ENCODE results near the gene ZNF296. TPM values are rescaled to one million over a fixed set of nuclear protein-coding genes. Genes with fewer than 3 reads are reported as not detected.
"Not testable (repeated sequence)": the region's sequence is repeated elsewhere in the genome, so short reads cannot be mapped to it uniquely, and the experiment has no call there.

Gene ZNF296
- total and polyA plus RNA-seq, 2 experiments from 2014 or later, result 1.6 to 3.4 TPM

DNA sequence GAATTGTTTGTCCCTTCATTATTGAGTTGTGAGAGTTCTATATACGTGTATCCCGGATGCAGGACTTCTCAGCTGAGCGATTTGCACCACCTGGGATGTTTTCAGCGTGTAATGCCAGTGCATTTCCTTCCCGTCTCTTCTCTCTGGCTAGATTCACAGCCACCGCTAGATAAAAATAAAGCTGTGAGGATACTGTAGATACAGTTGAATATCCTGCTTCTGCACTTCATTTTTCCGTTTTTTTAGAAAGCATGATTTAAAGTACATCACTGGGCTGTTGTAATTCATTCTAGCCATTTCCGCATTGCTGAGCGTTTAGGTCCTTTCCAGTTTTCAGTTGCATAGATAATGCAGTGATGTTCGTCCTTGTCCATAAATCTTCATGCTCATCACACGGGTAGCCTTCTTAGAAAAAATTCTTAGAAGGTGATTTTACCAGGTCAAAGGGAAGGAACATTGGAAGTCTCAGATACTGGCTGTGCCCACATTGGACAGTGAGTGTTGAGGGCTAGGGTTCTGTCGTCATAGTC is 31.4 kb upstream of the ZNF296 start:
- Histone ChIP-seq H3K36me3 (no peaks in the 10 kb centered on the region), H3K9me3 (ENCODE audit: low read depth) (no peaks in the 10 kb centered on the region), H3K4me1 (ENCODE audit: low read depth) (peaks cover 4% of the 10 kb centered on the region), H3K27me3 (no peaks in the 10 kb centered on the region), H3K27ac (no peak overlapping the region), H3K4me3 (no peak overlapping the region)
- no peak for DNase-seq (ENCODE audit: low read depth in 1 of 2, low spot score in 1 of 2)
- TF ChIP-seq, protein P1, sequence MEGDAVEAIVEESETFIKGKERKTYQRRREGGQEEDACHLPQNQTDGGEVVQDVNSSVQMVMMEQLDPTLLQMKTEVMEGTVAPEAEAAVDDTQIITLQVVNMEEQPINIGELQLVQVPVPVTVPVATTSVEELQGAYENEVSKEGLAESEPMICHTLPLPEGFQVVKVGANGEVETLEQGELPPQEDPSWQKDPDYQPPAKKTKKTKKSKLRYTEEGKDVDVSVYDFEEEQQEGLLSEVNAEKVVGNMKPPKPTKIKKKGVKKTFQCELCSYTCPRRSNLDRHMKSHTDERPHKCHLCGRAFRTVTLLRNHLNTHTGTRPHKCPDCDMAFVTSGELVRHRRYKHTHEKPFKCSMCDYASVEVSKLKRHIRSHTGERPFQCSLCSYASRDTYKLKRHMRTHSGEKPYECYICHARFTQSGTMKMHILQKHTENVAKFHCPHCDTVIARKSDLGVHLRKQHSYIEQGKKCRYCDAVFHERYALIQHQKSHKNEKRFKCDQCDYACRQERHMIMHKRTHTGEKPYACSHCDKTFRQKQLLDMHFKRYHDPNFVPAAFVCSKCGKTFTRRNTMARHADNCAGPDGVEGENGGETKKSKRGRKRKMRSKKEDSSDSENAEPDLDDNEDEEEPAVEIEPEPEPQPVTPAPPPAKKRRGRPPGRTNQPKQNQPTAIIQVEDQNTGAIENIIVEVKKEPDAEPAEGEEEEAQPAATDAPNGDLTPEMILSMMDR (IDR thresholded peaks at IDR 0.05; ENCODE audit: low read depth, low read length), result no peak

DNA sequence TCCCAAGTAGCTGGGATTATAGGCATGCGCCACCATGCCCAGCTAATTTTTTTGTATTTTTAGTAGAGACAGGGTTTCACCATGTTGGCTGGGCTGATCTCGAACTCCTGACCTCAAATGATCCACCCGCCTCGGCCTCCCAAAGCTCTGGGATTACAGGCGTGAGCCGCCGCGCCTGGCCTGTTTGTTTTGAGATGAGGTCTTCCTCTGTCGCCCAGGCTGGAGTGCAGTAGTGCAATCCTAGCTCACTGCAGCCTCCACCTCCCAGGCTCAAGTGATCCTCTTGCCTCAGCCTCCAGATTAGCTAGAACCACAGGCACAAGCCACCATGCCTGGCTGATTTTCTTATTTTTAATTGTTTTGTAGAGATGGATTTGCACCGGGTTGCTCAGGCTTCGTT is 30.1 kb upstream of the ZNF296 start:
- H3K9me3 ChIP-seq (ENCODE audit: low read depth); H3K4me1 ChIP-seq (ENCODE audit: low read depth); H3K36me3 ChIP-seq; H3K27me3 ChIP-seq; H3K4me3 ChIP-seq; DNase-seq (ENCODE audit: low read depth in 1 of 2, low spot score in 1 of 2); H3K27ac ChIP-seq: not testable (repeated sequence)

DNA sequence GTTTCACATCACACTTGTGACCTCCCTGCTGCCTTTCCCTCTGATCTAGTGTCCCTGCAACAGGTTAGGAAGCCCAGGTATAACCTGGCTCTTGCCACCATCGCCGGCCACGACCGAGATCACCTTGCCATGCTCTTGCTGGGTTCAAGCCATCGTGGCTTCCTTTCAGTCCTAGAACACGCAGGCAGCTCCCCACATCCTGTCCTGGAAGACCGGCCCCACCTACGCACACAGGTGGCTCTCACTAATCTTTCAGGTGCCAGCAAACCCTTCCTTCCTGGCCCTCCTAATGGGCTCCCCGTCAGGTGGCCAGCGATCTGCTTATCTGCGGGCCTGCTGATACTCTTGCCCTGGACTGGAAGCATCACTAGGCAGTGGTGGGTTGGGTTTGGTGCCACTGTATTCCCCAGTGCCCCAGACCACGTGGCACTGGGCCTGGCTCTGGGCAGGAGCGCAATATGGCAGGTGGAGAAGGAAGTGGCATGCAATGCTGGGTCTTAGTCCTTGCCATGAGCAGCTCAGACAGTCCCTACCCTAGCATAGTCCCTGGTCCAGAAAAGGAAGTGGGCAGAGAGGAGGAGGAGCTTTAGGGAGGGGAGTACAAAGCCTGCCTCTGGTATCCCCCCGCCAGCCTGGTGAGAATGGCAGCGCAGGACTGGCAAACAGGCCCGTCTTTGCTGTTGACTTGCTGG is 28.5 kb upstream of the ZNF296 start:
- H3K36me3 ChIP-seq, result no peaks in the 10 kb centered on the region
- peaks cover 8% of the 10 kb centered on the region for H3K4me1 ChIP-seq (ENCODE audit: low read depth)
- H3K9me3 ChIP-seq (ENCODE audit: low read depth), result no peaks in the 10 kb centered on the region
- TF ChIP-seq, protein P1 (IDR thresholded peaks at IDR 0.05; ENCODE audit: low read depth, low read length), result no peak
- H3K27me3 ChIP-seq, result no peaks in the 10 kb centered on the region
- H3K27ac ChIP-seq, result no peak overlapping the region
- no peak overlapping the region for H3K4me3 ChIP-seq
- no peak for DNase-seq (ENCODE audit: low read depth in 1 of 2, low spot score in 1 of 2)

DNA sequence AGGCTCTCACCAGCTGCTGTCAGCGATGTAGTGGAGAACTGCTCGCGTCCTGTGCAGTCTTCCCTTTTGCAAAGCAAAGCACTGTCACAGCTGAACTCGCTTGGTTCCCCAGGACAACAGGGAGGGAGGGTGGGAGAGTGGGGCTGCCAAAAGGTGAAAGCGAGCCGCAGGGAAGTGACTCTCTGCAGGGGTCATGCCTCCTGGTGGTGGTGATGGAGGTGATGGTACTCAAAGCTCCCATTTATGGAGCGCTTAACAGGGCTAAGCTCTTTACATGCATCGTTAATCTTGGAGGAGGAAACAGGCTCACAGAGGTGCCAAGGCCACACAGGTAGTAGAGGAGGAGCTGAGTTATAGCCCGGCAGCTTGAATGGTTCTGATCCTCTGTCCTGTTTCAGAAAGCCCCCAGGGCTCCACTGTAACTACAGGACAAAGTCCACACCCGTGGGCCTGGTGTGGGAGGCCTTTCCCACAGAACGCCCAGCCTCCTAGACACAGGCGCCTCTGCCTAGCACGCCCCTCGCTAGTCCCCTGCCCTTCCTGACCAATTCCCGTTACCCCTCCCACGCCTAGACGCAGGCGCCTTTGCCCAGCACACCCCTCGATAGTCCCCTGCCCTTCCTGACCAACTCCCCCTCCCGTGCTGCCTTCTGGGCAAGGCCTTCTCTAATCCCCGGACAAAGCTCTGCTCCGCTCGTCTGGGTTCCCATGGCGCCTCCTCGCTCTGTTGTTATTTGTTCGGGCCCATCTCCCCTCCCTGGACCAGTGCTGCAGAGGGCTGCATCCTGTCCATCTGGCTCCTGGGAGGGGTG is 27.4 kb upstream of the ZNF296 start:
- Histone ChIP-seq H3K27ac (no peak overlapping the region), H3K27me3 (no peaks in the 10 kb centered on the region), H3K4me1 (ENCODE audit: low read depth) (peaks cover 14% of the 10 kb centered on the region), H3K4me3 (no peak overlapping the region), H3K9me3 (ENCODE audit: low read depth) (no peaks in the 10 kb centered on the region), H3K36me3 (no peaks in the 10 kb centered on the region)
- TF ChIP-seq, protein P1 (IDR thresholded peaks at IDR 0.05; ENCODE audit: low read depth, low read length), result no peak
- DNase-seq (ENCODE audit: low read depth in 1 of 2, low spot score in 1 of 2), result no peak

DNA sequence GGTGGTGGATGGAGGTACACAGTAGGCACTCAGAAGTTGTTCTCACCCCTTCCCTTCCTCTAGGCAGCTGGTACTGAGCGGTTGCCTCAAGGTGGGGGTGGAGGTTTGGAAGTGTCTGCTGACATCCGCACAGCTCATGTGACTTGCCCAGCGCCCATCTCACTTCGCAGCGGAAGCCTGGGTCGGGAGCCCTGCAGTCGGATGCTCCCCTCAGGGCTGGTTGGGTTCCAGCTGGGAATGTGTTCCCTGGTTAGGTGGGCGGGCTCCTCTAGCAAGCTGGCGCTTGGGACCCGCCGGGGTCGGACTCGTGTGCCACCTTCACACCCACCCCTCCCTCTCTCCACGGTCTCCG is 26.9 kb upstream of the ZNF296 start:
- no peak overlapping the region for H3K4me3 ChIP-seq
- H3K36me3 ChIP-seq, result no peaks in the 10 kb centered on the region
- H3K4me1 ChIP-seq (ENCODE audit: low read depth), result peaks cover 14% of the 10 kb centered on the region
- peak in 1 of 2 donors; percentile 21 for DNase-seq (ENCODE audit: low read depth in 1 of 2, low spot score in 1 of 2)
- H3K27me3 ChIP-seq, result no peaks in the 10 kb centered on the region
- TF ChIP-seq, protein P1 (IDR thresholded peaks at IDR 0.05; ENCODE audit: low read depth, low read length), result no peak
- no peaks in the 10 kb centered on the region for H3K9me3 ChIP-seq (ENCODE audit: low read depth)
- H3K27ac ChIP-seq, result no peak overlapping the region

DNA sequence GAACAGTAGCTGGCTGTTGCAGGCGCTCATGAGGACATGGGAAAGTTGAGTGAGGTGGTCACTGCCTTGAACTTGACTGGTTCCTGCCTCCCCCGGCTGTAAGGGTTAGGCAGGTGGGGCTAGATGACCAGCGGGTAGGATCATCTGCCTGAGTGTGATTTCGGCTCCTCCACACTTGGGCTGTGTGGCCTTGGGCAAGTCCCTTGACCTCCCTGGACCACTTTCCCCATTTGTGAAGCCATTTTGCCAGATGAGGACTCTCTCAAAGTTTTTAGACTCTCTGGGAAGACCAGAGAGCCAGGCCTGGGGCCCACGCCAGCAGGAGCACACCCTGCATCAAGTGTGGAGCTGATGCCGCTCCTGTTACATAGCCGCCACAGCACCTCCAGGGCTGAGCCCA is 26.2 kb upstream of the ZNF296 start:
- Histone ChIP-seq H3K9me3 (ENCODE audit: low read depth) (no peaks in the 10 kb centered on the region), H3K4me1 (ENCODE audit: low read depth) (peaks cover 20% of the 10 kb centered on the region), H3K27ac (no peak overlapping the region), H3K36me3 (no peaks in the 10 kb centered on the region), H3K4me3 (no peak overlapping the region), H3K27me3 (no peaks in the 10 kb centered on the region)
- DNase-seq (ENCODE audit: low read depth in 1 of 2, low spot score in 1 of 2), result no peak
- TF ChIP-seq, protein P1 (IDR thresholded peaks at IDR 0.05; ENCODE audit: low read depth, low read length), result no peak
